GM21423 (cell line): ENCODE results near the gene HDLBP.
A peak's percentile ranks its signal among the peaks of the same experiment; 100 is the strongest.
"Not testable (repeated sequence)": the region's sequence is repeated elsewhere in the genome, so short reads cannot be mapped to it uniquely, and the experiment has no call there.

Experiments used
- ATAC-seq: cut with Tn5 transposase; IDR thresholded peaks from one replicate; pipeline ENCODE4 v1.9.1; 2021; ENCODE audit warnings: mild to moderate bottlenecking, moderate library complexity; ENCODE audit not compliant: unreplicated experiment

The HDLBP gene

GRCh38 chr2:241279828-241280227, 35.6 kb downstream of the HDLBP start:
- ATAC-seq, result no peak

DNA sequence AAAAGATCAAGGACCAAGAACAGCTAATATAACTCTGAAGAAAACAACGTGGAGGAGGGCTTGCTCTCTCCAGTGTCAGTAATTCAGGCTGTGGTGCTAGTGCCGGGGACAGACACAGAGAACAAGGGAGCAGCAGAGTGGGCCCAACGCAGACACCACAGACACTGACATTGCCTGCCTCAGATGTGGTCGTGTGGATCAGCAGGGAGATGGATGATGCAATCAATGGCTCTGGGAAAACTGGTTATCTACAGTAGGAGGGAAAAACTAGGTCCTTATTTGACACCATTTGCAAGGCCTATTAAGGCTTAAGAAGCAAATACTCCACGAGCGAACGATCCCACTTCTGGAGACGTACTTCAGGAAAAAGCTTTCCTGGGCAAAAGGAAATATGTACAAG, 36.1 kb downstream of the HDLBP start:
- ATAC-seq, result no peak

DNA sequence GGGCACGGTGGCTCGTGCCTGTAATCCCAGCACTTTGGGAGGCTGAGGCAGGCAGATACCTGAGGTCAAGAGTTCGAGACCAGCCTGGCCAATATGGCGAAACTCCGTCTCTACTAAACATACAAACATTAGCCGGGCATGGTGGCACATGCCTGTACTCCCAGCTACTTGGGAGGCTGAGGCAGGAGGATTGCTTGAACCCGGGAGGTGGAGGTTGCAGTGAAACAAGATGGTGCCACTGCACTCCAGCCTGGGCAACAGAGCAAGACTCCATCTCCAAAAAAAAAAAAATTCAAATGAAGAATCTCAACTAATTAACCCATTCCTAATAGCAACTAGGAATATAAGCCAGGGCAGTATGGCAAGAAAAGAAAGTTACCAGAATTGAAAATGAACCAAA, 37.2 kb downstream of the HDLBP start:
- ATAC-seq, result not testable (repeated sequence)

DNA sequence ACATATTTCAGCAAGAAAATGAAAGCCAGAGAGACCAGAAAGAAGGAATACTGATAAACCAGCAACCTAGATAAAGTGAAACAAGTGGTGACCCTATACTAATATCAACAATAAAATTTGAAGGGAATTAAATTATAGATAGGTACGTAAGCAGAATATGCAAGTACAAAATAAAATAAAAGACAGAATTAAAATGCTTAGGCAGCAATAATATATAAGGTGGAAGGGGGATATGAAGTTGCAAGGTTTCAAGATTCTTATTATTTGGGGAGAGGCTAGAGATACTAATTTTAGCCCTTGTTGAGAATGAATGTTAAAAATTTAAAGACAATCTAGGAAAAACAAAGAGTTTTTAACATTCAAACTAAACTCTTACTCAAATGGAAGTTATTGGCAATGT, 39.6 kb downstream of the HDLBP start:
- no peak for ATAC-seq

GRCh38 chr2:241275504-241275903, 40.0 kb downstream of the HDLBP start:
- no peak for ATAC-seq

- ATAC-seq, result no peak
Measured at GRCh38 chr2:241274127-241274526, 41.3 kb downstream of the HDLBP start.

- no peak for ATAC-seq
Measured at GRCh38 chr2:241273210-241274020, 42.1 kb downstream of the HDLBP start.

DNA sequence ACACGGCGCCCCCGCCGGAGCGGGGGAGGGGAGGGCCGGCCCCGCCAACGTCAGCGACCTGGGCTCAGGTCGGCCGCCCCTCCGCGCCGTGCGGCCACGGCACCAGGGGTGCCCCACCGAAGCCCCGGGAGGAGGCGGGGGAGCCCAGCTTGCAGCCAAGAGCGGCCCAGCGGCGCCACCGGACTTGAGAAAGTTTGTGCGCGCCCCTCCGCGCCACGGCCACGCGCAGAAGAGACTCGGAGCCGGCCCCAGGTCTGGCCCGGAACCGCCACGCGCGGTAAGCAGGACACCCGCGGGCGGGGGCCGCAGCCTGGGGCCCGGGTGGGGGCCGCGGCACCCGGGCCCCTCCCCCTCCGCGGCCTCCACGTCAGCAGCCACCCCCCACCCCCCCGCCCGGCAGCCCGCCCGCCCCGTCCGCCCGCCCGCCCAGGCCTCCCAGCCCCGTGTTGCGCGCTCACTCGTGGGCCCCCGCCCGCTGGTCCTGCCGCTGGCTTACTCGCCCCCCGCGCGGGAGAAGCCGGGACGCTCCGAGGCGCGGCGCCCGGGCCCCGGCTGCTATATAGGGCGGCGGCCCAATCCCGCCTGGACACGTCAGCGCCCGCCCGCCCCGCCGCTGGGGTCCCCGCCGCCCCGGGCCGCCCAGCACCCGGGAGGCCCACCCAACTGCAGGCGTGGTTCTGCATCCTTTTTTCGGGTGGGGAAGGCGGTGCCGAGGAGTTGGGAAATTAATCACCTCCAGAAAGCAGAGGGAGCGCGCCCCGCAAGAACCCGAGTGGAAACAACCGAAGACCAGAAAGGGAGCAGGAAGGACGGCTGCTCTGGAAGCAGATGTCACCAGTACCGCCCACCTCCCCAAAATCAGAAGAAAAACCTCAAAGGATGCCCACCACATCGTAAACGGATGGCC, 42.9 kb downstream of the HDLBP start:
- ATAC-seq, result peak; percentile 54

GRCh38 chr2:241271706-241272302, 43.7 kb downstream of the HDLBP start:
- ATAC-seq, result peak; percentile 46

DNA sequence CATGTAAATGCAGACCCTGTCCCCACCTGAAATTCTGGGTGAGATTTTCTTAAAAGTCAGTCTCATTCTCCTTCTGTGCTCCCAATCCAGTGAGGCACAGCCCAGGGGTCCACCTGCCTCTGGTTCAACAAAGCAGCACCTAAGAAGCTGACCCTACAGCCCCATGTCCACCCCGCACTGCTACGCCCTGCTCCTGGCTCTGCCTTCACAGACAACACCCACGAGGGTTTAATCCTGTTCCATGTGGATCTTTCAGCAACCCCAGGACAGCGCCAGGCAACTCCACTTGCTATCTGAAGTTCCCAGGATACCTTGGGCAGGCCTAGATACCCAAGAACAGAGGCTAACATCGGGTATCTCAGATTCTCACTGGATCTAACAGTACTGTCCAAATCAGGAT, 44.9 kb downstream of the HDLBP start:
- ATAC-seq, result no peak

DNA sequence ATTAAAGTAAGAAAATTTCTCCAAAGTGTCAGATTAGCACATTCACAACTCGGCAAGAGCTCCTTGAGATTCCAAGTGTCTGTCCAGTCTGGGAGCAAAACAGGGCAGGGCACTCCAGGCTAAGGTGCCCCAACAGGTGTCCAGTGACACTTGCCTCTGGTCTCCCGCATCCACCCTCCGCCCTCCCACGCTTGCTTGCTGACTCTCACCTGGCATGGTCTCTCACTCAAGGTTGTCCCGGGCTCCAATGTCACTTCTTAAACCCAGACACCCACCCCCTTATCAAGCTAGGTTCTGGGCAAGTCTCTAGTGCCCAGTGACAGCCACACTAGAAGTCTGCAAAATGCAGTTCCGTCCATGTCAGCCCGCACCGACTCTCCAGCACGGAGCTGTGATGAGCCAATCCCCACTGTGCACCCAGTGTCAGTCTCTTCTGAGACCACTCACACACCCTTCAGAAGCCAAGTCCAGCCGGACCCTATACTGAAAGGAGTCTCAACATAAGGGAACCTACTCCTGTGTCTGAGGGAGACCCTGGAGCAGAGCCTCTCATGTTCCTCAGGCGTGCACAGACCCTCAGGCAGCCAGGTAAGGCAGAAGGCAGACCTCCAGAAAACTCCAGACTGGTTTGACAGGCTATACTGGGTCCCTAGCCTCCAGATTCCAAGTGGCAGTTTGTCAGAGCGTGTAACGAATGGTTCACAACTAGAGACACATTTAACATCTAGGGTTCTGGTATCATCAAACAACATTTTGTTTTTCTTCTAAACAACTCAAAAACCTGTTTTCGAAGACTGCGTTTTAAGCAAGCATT, 45.6 kb downstream of the HDLBP start:
- no peak for ATAC-seq

DNA sequence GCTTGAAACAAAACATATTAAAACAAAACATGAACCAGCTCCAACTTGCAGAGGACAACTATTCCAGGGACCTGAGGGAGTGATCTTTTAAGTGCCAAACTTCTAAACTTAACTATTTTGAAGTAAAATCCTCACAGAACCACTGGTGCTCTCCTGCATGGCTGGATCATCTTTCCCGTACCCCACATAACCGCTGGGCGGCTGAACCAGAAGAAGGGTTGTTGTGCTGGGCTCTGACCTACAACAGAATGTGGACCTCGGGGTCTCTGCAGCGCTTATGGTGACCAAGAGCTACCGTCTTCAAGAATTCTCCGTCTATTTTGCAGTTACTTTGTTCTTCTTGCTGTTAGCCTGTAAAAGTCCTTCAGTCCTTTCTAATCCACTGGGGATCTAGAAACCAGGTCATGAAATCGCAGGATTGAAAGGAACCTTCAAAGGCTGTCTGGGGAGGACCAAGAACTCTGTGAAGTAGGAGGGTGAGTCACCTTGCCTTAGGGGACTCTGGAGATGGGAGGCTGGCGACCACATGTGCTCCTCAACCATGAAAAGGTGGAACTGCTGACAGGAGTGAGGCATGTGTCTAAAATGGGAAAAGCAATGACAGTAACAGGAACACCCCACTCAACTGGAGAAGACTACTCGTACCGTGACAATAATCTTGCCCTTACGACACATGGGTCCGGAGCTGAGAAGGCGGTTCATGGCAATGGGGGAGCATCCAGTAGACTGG, 46.6 kb downstream of the HDLBP start:
- ATAC-seq, result no peak

DNA sequence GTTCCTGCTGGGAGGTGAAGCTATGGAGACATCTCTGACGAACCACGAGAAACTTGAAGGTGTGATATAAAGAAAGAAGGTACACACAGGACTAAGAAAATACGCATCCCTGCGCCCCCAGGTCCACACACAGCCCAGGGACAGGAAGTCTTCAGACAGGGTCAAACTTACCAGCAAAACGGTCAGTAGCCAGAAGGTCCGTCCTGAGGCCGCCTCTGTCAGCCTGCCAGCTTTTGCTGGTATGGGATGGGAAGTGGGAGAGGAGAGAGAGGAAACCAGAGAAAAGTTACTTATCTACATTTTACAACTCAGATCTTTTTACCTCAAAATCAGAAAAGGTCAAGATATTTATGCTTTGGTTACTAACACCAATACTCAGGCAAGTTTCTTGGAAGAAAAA, 47.2 kb downstream of the HDLBP start:
- no peak for ATAC-seq

DNA sequence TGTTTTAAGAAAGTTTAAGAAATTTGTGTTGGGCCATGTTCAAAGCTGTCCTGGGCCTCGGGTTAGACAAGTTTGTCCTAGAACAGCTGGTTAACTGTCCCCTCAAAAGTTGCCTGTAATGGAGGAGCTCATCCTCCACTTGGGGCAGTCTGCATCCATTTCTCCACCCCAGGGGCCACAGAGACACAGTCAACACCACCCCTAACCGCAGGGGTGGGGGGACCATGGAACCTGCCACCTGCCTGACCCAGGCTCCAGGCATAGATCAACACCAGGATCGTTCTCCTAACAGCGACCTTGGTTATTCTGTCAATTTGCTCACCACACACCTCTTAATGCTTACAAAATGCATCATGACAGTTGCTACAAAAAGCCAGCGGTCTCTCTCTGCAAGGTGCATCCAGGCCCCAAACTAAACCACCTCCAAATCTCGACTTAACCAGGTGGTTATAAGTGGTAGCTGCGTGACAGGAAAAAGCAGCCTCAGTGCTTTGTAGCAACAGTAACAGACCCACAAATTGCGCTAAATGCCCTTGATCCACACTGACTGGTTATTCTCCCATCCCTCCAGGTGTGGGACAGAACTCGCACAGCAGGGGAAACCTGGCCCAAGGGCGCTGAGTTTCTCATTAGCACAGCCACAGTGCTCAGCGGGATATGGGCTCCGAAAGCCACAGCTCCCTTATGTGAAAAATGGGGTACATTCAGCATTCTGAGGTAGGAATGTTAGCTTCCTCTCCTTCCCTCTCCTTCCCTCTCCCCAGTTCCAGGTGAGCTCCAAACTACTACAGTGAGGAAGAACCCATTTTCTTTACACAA, 48.0 kb downstream of the HDLBP start:
- no peak for ATAC-seq

DNA sequence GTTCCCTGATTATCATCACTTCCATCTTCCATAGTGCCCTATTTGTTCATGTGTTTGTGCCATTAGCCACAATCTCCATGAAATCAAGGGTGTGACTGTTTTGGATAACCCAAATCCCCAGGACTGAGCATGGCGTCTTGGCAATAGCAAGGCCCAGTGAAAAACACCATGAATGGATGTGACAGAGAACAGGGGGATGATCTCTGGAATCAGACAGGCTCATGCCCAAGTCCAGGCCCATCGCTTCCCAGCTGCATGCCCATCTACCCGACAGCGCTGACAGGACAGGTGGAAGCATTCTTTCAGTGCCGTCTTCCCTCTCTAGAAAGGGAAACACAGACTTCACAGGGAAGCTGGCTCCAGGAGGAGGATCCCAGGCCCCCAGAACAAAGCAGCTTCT, 50.0 kb downstream of the HDLBP start:
- no peak for ATAC-seq

DNA sequence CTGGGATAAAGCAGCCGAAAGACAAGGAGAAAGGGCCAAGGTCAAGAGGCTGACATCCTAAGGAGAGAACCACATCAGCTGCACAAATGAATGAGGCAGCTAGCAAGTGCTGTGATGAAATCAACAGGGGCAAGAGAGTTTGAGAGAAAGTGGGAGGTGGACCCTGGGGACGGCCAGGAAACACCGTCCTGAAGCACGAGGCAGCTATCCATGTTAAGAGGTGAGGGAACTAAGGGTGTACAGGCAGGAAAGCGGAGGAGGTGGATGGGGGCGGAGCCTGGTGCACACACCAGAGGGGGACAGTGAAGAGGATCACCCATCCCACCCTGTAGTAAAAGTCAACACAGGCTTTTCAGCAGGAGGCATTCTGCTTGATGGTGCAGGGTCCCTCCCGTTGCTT, 52.4 kb downstream of the HDLBP start:
- no peak for ATAC-seq

GRCh38 chr2:241261628-241262027, 53.8 kb downstream of the HDLBP start:
- ATAC-seq, result no peak

DNA sequence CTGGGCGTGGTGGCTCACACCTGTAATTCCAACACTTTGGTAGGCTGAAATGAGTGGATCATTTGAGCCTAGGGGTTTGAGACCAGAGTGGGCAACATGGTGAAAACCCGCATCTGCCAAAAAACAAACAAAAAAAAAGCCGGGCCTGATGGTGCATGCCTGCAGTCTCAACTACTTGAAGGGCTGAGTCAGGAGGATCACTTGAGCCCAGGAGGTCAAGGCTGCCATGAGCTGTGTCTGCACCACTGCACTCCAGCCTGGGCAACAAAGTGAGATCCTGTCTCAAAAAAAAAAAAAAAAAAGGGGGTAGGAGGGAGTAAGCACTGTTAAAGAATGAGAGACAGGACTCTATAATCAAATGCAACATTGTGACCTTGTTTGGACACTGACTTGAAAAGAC, 54.6 kb downstream of the HDLBP start:
- ATAC-seq, result no peak
